CD4-positive, CD25-positive, alpha-beta regulatory T cell (primary cell): Measurements from ENCODE around the gene ABHD16A. TPM values are rescaled to one million over a fixed set of nuclear protein-coding genes. Genes with fewer than 3 reads are reported as not detected.

Source experiments
- ATAC-seq, 2 donors: fragments of 150-1000 bp; cut with Tn5 transposase; one replicate each; pipeline ENCODE4 v1.10.0; 2021; ENCODE audit warnings: low read depth in 2 of 2, moderate number of reproducible peaks in 2 of 2, moderate library complexity in 1 of 2
- DNase-seq, 3 donors: peaks; one replicate each; pipeline versions ENCODE4 v3.0.0 to v3.0.0-alpha.2; 2012 to 2022; ENCODE audit warnings: mixed read lengths in 1 of 3
- H3K27ac ChIP-seq: one replicate; pipeline ENCODE4 v1.7.0; 2013; ENCODE audit warnings: mild to moderate bottlenecking, low read length; ENCODE audit not compliant: insufficient read depth, poor library complexity, severe bottlenecking
- H3K27me3 ChIP-seq: one replicate; pipeline ENCODE4 v1.7.0; 2013; ENCODE audit warnings: low read length; ENCODE audit not compliant: control insufficient read depth, insufficient read depth
- H3K36me3 ChIP-seq: one replicate; pipeline ENCODE4 v1.7.0; 2013; ENCODE audit warnings: mild to moderate bottlenecking, low read length, moderate library complexity; ENCODE audit not compliant: control insufficient read depth, insufficient read depth
- H3K4me1 ChIP-seq: 2 replicates; pipeline ENCODE4 v1.7.0; 2013; ENCODE audit warnings: mild to moderate bottlenecking, low read length; ENCODE audit not compliant: insufficient read depth, control insufficient read depth, poor library complexity, severe bottlenecking
- H3K4me3 ChIP-seq: one replicate; pipeline ENCODE4 v1.7.0; 2013; ENCODE audit warnings: low read depth, mild to moderate bottlenecking, low read length, moderate library complexity
- H3K9me3 ChIP-seq, 2 experiments: 1 replicate in 1 of 2; 2 replicates in 1 of 2; pipeline ENCODE4 v1.7.0; 2013; ENCODE audit warnings: low read length in 2 of 2, mild to moderate bottlenecking in 1 of 2, moderate library complexity in 1 of 2; ENCODE audit not compliant: control insufficient read depth in 2 of 2
- H3K27ac Mint-ChIP-seq, 3 donors: one replicate each; pipeline ENCODE4 v1.8.0; 2020 to 2022; ENCODE audit warnings: mild to moderate bottlenecking in 3 of 3, mixed read lengths in 3 of 3, moderate library complexity in 2 of 3
- H3K27me3 Mint-ChIP-seq: one replicate; pipeline ENCODE4 v1.8.0; 2022; ENCODE audit warnings: mild to moderate bottlenecking, mixed read lengths
- H3K36me3 Mint-ChIP-seq: one replicate; pipeline ENCODE4 v1.8.0; 2020; ENCODE audit warnings: mixed read lengths
- H3K4me1 Mint-ChIP-seq, 4 donors: one replicate each; pipeline ENCODE4 v1.8.0; 2020 to 2022; ENCODE audit warnings: mixed read lengths in 4 of 4, mild to moderate bottlenecking in 1 of 4
- H3K4me3 Mint-ChIP-seq, 4 donors: one replicate each; pipeline ENCODE4 v1.8.0; 2020 to 2022; ENCODE audit warnings: mild to moderate bottlenecking in 4 of 4, mixed read lengths in 4 of 4, moderate library complexity in 3 of 4
- H3K9me3 Mint-ChIP-seq, 7 donors: one replicate each; pipeline ENCODE4 v1.8.0; 2020 to 2022; ENCODE audit warnings: mixed read lengths in 7 of 7, mild to moderate bottlenecking in 3 of 7, moderate library complexity in 2 of 7
- polyA plus RNA-seq, 4 donors: library from polyadenylated mRNA; unstranded; fragments of 300-500 nt; fragmentation: Illumina TruSeq; gene quantifications; one replicate each; pipeline ENCODE4 v1.2.3, GENCODE V29; 2021
- total RNA-seq: library from RNA; stranded (reverse); gene quantifications from one replicate; pipeline ENCODE4 v1.2.3, GENCODE V29; 2022

The ABHD16A gene
- total and polyA plus RNA-seq, 5 donors from 2014 or later: 33.4 to 78.4 (median 36.6) TPM

GRCh38 chr6:31651602-31652191 is 51.4 kb downstream of the ABHD16A start:
- Mint-ChIP-seq H3K36me3 (peaks cover 30% of the 10 kb centered on the region), H3K4me3 (peak overlapping the region; percentile 92 to 98 (median 98)), H3K27me3 (peaks cover 8% of the 10 kb centered on the region), H3K27ac (peak overlapping the region; percentile 99 to 100 (median 100)), H3K4me1 (peaks cover 4 to 58% (median 30%) of the 10 kb centered on the region in 4 donors), H3K9me3 (peaks cover 0 to 9% (median 0%) of the 10 kb centered on the region in 7 donors)
- no peaks in the 10 kb centered on the region for H3K9me3 ChIP-seq
- peak overlapping the region; percentile 99 for H3K27ac ChIP-seq
- DNase-seq (peak in 1 of 3 donors; percentile 77), ATAC-seq (peak in 1 of 2 donors; percentile 19)
- H3K27me3 ChIP-seq: no peaks in the 10 kb centered on the region
- peaks cover 23% of the 10 kb centered on the region for H3K4me1 ChIP-seq
- H3K4me3 ChIP-seq: peak overlapping the region; percentile 92
- peaks cover 34% of the 10 kb centered on the region for H3K36me3 ChIP-seq

GRCh38 chr6:31645325-31645724 is 57.8 kb downstream of the ABHD16A start:
- Mint-ChIP-seq H3K27ac (peak overlapping the region in 2 of 3 donors; percentile 44 to 45), H3K27me3 (no peaks in the 10 kb centered on the region), H3K9me3 (peaks cover 0 to 2% (median 0%) of the 10 kb centered on the region in 7 donors), H3K36me3 (peaks cover 44% of the 10 kb centered on the region), H3K4me3 (no peak overlapping the region), H3K4me1 (peaks cover 0 to 20% (median 11%) of the 10 kb centered on the region in 4 donors)
- no peak overlapping the region for H3K4me3 ChIP-seq
- no peak for ATAC-seq
- no peak overlapping the region for H3K27ac ChIP-seq
- no peaks in the 10 kb centered on the region for H3K4me1 ChIP-seq
- DNase-seq: no peak
- H3K9me3 ChIP-seq: no peaks in the 10 kb centered on the region
- H3K27me3 ChIP-seq: no peaks in the 10 kb centered on the region
- H3K36me3 ChIP-seq: peaks cover 86% of the 10 kb centered on the region

- no peak overlapping the region for H3K27ac Mint-ChIP-seq
- no peaks in the 10 kb centered on the region for H3K9me3 ChIP-seq
Measured at GRCh38 chr6:31643818-31644454, 59.2 kb downstream of the ABHD16A start.

GRCh38 chr6:31642798-31643570 is 60.1 kb downstream of the ABHD16A start:
- no peak overlapping the region for H3K27ac ChIP-seq
- ATAC-seq (no peak), DNase-seq (no peak)
- no peaks in the 10 kb centered on the region for H3K27me3 ChIP-seq
- no peaks in the 10 kb centered on the region for H3K4me1 ChIP-seq
- peaks cover 90% of the 10 kb centered on the region for H3K36me3 ChIP-seq
- no peaks in the 10 kb centered on the region for H3K9me3 ChIP-seq
- H3K36me3 Mint-ChIP-seq: peaks cover 44% of the 10 kb centered on the region
- no peak overlapping the region for H3K27ac Mint-ChIP-seq
- no peaks in the 10 kb centered on the region for H3K9me3 Mint-ChIP-seq
- no peaks in the 10 kb centered on the region for H3K27me3 Mint-ChIP-seq
- peaks cover 0 to 6% (median 3%) of the 10 kb centered on the region in 4 donors for H3K4me1 Mint-ChIP-seq
- H3K4me3 Mint-ChIP-seq: no peak overlapping the region
- H3K4me3 ChIP-seq: no peak overlapping the region

More at GRCh38 chr6:31643818-31644454, 59.2 kb downstream of the ABHD16A start:
- Histone ChIP-seq H3K4me1 (no peaks in the 10 kb centered on the region), H3K4me3 (no peak overlapping the region), H3K27ac (no peak overlapping the region), H3K27me3 (no peaks in the 10 kb centered on the region), H3K36me3 (peaks cover 91% of the 10 kb centered on the region)
- Mint-ChIP-seq H3K36me3 (peaks cover 45% of the 10 kb centered on the region), H3K9me3 (peaks cover 0 to 2% (median 0%) of the 10 kb centered on the region in 7 donors), H3K4me1 (peaks cover 0 to 7% (median 4%) of the 10 kb centered on the region in 4 donors), H3K4me3 (no peak overlapping the region), H3K27me3 (no peaks in the 10 kb centered on the region)
- DNase-seq: no peak
- no peak for ATAC-seq

GRCh38 chr6:31641370-31641769 is 61.8 kb downstream of the ABHD16A start:
- no peak overlapping the region for H3K27ac Mint-ChIP-seq
- no peaks in the 10 kb centered on the region for H3K27me3 Mint-ChIP-seq
- ATAC-seq: no peak

GRCh38 chr6:31640612-31641011 is 62.5 kb downstream of the ABHD16A start:
- Mint-ChIP-seq H3K9me3 (no peaks in the 10 kb centered on the region), H3K4me1 (peaks cover 0 to 5% (median 3%) of the 10 kb centered on the region in 4 donors), H3K27ac (peak overlapping the region in 1 of 3 donors; percentile 65), H3K4me3 (no peak overlapping the region), H3K36me3 (peaks cover 42% of the 10 kb centered on the region), H3K27me3 (no peaks in the 10 kb centered on the region)
- Histone ChIP-seq H3K27me3 (no peaks in the 10 kb centered on the region), H3K9me3 (no peaks in the 10 kb centered on the region), H3K4me1 (no peaks in the 10 kb centered on the region), H3K36me3 (peaks cover 89% of the 10 kb centered on the region), H3K27ac (no peak overlapping the region), H3K4me3 (no peak overlapping the region)
- no peak for ATAC-seq
- DNase-seq: no peak

More at GRCh38 chr6:31641370-31641769, 61.8 kb downstream of the ABHD16A start:
- H3K4me1 ChIP-seq: no peaks in the 10 kb centered on the region
- H3K27ac ChIP-seq: no peak overlapping the region
- peaks cover 0 to 6% (median 3%) of the 10 kb centered on the region in 4 donors for H3K4me1 Mint-ChIP-seq
- no peaks in the 10 kb centered on the region for H3K27me3 ChIP-seq
- no peak overlapping the region for H3K4me3 ChIP-seq
- no peaks in the 10 kb centered on the region for H3K9me3 Mint-ChIP-seq
- peaks cover 89% of the 10 kb centered on the region for H3K36me3 ChIP-seq
- no peaks in the 10 kb centered on the region for H3K9me3 ChIP-seq
- peaks cover 41% of the 10 kb centered on the region for H3K36me3 Mint-ChIP-seq
- no peak for DNase-seq
- H3K4me3 Mint-ChIP-seq: no peak overlapping the region

- Histone ChIP-seq H3K27ac (no peak overlapping the region), H3K4me1 (no peaks in the 10 kb centered on the region), H3K4me3 (no peak overlapping the region), H3K36me3 (peaks cover 89% of the 10 kb centered on the region), H3K9me3 (no peaks in the 10 kb centered on the region), H3K27me3 (no peaks in the 10 kb centered on the region)
- ATAC-seq (no peak), DNase-seq (no peak)
- H3K4me1 Mint-ChIP-seq: peaks cover 0 to 2% (median 0%) of the 10 kb centered on the region in 4 donors
- no peaks in the 10 kb centered on the region for H3K9me3 Mint-ChIP-seq
- H3K4me3 Mint-ChIP-seq: no peak overlapping the region
- peak overlapping the region in 1 of 3 donors; percentile 26 for H3K27ac Mint-ChIP-seq
- peaks cover 42% of the 10 kb centered on the region for H3K36me3 Mint-ChIP-seq
- no peaks in the 10 kb centered on the region for H3K27me3 Mint-ChIP-seq
Measured at GRCh38 chr6:31639449-31639861, 63.7 kb downstream of the ABHD16A start.
